A673 (cell line): ENCODE measurements around the gene NPR2. TPM values are rescaled to one million over a fixed set of nuclear protein-coding genes. Genes with fewer than 3 reads are reported as not detected.

Source experiments
- BruUV-seq: library from RNA; stranded (reverse); fragments of 400-500 nt; replicated peaks from 2 replicates; lab custom pipeline; 2021; lab: Mats Ljungman, UMichigan
- CTCF ChIA-PET: fragments of 300-600 bp; sonication (Branson Sonifier 250); formaldehyde crosslinking; loops from one replicate; lab custom pipeline; 2022; ENCODE audit warnings: antibody characterized with exemption; lab: Charles Lee
- POLR2A ChIA-PET: fragments of 300-600 bp; sonication (Branson Sonifier 250); formaldehyde crosslinking; loops from one replicate; lab custom pipeline; 2022; ENCODE audit warnings: antibody characterized with exemption; ENCODE audit not compliant: low non-redundant PET; lab: Charles Lee
- DNase-seq: peaks from one replicate; pipeline ENCODE4 v3.0.0-alpha.2; 2015; ENCODE audit warnings: low spot score
- H3K27ac ChIP-seq: fragments of 200-600 bp; sonication (generic); 2 replicates; pipeline ENCODE4 v1.5.1; 2016; ENCODE audit warnings: mixed run types, low read depth, mild to moderate bottlenecking, mixed read lengths, antibody characterized with exemption, low read length; ENCODE audit not compliant: poor library complexity, severe bottlenecking
- H3K27me3 ChIP-seq: fragments of 200-600 bp; sonication (generic); replicated peaks from 2 replicates; pipeline ENCODE4 v1.6.1; 2017; ENCODE audit warnings: mixed run types, low read depth, mild to moderate bottlenecking, mixed read lengths, antibody characterized with exemption, low read length; ENCODE audit not compliant: insufficient read depth, poor library complexity
- H3K36me3 ChIP-seq: fragments of 200-600 bp; sonication (generic); 2 replicates; pipeline ENCODE4 v1.6.1; 2016; ENCODE audit warnings: mixed run types, mild to moderate bottlenecking, mixed read lengths, antibody characterized with exemption, low read length; ENCODE audit not compliant: insufficient read depth, poor library complexity, severe bottlenecking
- H3K4me1 ChIP-seq: fragments of 200-600 bp; sonication (generic); 2 replicates; pipeline ENCODE4 v1.6.1; 2017; ENCODE audit warnings: mixed run types, mild to moderate bottlenecking, mixed read lengths, antibody characterized with exemption, low read length; ENCODE audit not compliant: insufficient read depth, poor library complexity, severe bottlenecking
- H3K4me3 ChIP-seq: fragments of 200-600 bp; sonication (generic); 2 replicates; pipeline ENCODE4 v1.5.1; 2016; ENCODE audit warnings: low read depth, mixed run types, mild to moderate bottlenecking, mixed read lengths, low read length; ENCODE audit not compliant: poor library complexity, severe bottlenecking
- H3K9me3 ChIP-seq: fragments of 200-600 bp; sonication (generic); 2 replicates; pipeline ENCODE4 v1.6.1; 2016; ENCODE audit warnings: mixed run types, low read depth, mild to moderate bottlenecking, mixed read lengths, antibody characterized with exemption, low read length; ENCODE audit not compliant: poor library complexity, severe bottlenecking
- CTCF ChIP-seq: fragments of 300-800, 200-600 bp; sonication (generic); conservative IDR thresholded peaks from 2 replicates; pipeline ENCODE4 v1.5.1; 2017; ENCODE audit warnings: low read depth, mild to moderate bottlenecking, antibody characterized with exemption, low read length, moderate library complexity, mixed read lengths
- EZH2 ChIP-seq: fragments of 200-600 bp; sonication (generic); IDR thresholded peaks from 2 replicates; pipeline ENCODE4 v1.6.1; 2017; ENCODE audit warnings: borderline replicate concordance, low read depth, mild to moderate bottlenecking, mixed read lengths, antibody characterized with exemption, low read length; ENCODE audit not compliant: poor library complexity, severe bottlenecking
- intact Hi-C: fragments of 100-400 bp; cut with micrococcal nuclease; formaldehyde crosslinking; loops from one replicate; pipeline ENCODE4 v1.10.0; 2022; ENCODE audit not compliant: unreplicated experiment
- total RNA-seq: library from RNA; stranded (reverse); gene quantifications from 2 replicates; pipeline ENCODE4 v1.2.3, GENCODE V29; 2021

The NPR2 gene
- total RNA-seq, 1 experiment from 2014 or later = 9.1 TPM

- H3K27ac ChIP-seq = no peak overlapping the region
- TF ChIP-seq EZH2 (no peak), CTCF (no peak)
- H3K4me1 ChIP-seq = peaks cover 3% of the 10 kb centered on the region
- no peak for DNase-seq
- intact Hi-C loops = no loop called here
- H3K4me3 ChIP-seq = no peak overlapping the region
- CTCF ChIA-PET = interaction anchor here (0.6 kb wide), 2 partner anchors 57 to 440 kb away, joined by 5 to 8 read pairs; no protein-coding TSS in a partner anchor
- no peaks in the 10 kb centered on the region for H3K27me3 ChIP-seq
- BruUV-seq = no TSS peak
- no peaks in the 10 kb centered on the region for H3K36me3 ChIP-seq
- H3K9me3 ChIP-seq = no peaks in the 10 kb centered on the region
- POLR2A ChIA-PET = no interaction called here
These were observed 17.0 kb downstream of the NPR2 start for GRCh38 chr9:35808433-35808832.

- intact Hi-C loops = loop anchor here (5.0 to 10.0 kb wide), 4 partner anchors 53 to 205 kb away; partner anchors contain the start of genes CCDC107, CREB3, RMRP and TESK1
- POLR2A ChIA-PET = no interaction called here
These were observed 18.7 kb downstream of the NPR2 start for GRCh38 chr9:35810122-35810521.

GRCh38 chr9:35811381-35812024, 20.1 kb downstream of the NPR2 start:
- BruUV-seq = no TSS peak
- CTCF ChIA-PET = interaction anchor here (0.7 kb wide), 1 partner anchor 165 kb away, joined by 3 read pairs; no protein-coding TSS in a partner anchor
- H3K36me3 ChIP-seq = no peaks in the 10 kb centered on the region
- intact Hi-C loops = loop anchor here (5.0 to 10.0 kb wide), 4 partner anchors 54 to 207 kb away; partner anchors contain the start of genes CCDC107, CREB3, RMRP and TESK1
- DNase-seq = no peak
- H3K27ac ChIP-seq = no peak overlapping the region
- H3K27me3 ChIP-seq = no peaks in the 10 kb centered on the region
- no peak for TF ChIP-seq CTCF
- TF ChIP-seq EZH2 = no peak
- POLR2A ChIA-PET = no interaction called here
- H3K4me1 ChIP-seq = peaks cover 13% of the 10 kb centered on the region
- peak overlapping the region; percentile 47 for H3K4me3 ChIP-seq
- H3K9me3 ChIP-seq = no peaks in the 10 kb centered on the region

More at GRCh38 chr9:35810122-35810521, 18.7 kb downstream of the NPR2 start:
- CTCF ChIA-PET = interaction anchor here (0.5 kb wide), 1 partner anchor 292 kb away, joined by 5 read pairs; no protein-coding TSS in a partner anchor
- no TSS peak for BruUV-seq
- Histone ChIP-seq H3K27me3 (no peaks in the 10 kb centered on the region), H3K9me3 (no peaks in the 10 kb centered on the region), H3K27ac (no peak overlapping the region), H3K36me3 (no peaks in the 10 kb centered on the region), H3K4me1 (peaks cover 13% of the 10 kb centered on the region), H3K4me3 (no peak overlapping the region)
- DNase-seq = no peak
- no peak for TF ChIP-seq EZH2
- TF ChIP-seq CTCF = no peak
